GM12892 (cell line): ENCODE results near the gene SLC6A6.

ENCODE experiments used
- POLR2A ChIP-seq: IDR thresholded peaks from 2 replicates; pipeline ENCODE4 v1.6.1; 2011; ENCODE audit warnings: low read depth, low read length, control low read depth
- POLR2AphosphoS5 ChIP-seq: IDR thresholded peaks from 2 replicates; pipeline ENCODE4 v1.6.1; 2011; ENCODE audit warnings: low read depth, low read length, control low read depth
- TAF1 ChIP-seq: IDR thresholded peaks from 2 replicates; pipeline ENCODE4 v1.6.1; 2011; ENCODE audit warnings: low read depth, mild to moderate bottlenecking, control low read depth, low read length, borderline replicate concordance

GRCh38 chr3:14353502-14353901 lies 48.9 kb upstream of the SLC6A6 start:
- no peak for TF ChIP-seq POLR2A
- TF ChIP-seq POLR2AphosphoS5: no peak
- no peak for TF ChIP-seq TAF1
